GM23248 (cell line): Measurements from ENCODE around the gene ADGRV1. TPM values are rescaled to one million over a fixed set of nuclear protein-coding genes. Genes with fewer than 3 reads are reported as not detected.
A peak's percentile ranks its signal among the peaks of the same experiment; 100 is the strongest.

ENCODE experiments used
- DNase-seq: peaks from one replicate; pipeline ENCODE4 v3.0.0-alpha.2; 2015
- H2AFZ ChIP-seq: fragments of 200-600 bp; sonication (generic); 2 replicates; pipeline ENCODE4 v1.6.1; 2016; ENCODE audit warnings: antibody characterized with exemption
- H3F3A ChIP-seq: fragments of 200-600 bp; sonication (generic); 2 replicates; pipeline ENCODE4 v1.6.1; 2016; ENCODE audit warnings: mild to moderate bottlenecking, antibody characterized with exemption, mixed run types; ENCODE audit not compliant: insufficient read depth
- H3K27ac ChIP-seq: fragments of 200-600 bp; sonication (generic); 2 replicates; pipeline ENCODE4 v1.5.1; 2016; ENCODE audit warnings: mild to moderate bottlenecking
- H3K27me3 ChIP-seq: fragments of 200-600 bp; sonication (generic); replicated peaks from 2 replicates; pipeline ENCODE4 v1.6.1; 2016; ENCODE audit warnings: mild to moderate bottlenecking; ENCODE audit not compliant: insufficient read depth
- H3K36me3 ChIP-seq: fragments of 200-600 bp; sonication (generic); 2 replicates; pipeline ENCODE4 v1.6.1; 2016; ENCODE audit warnings: low read depth, mild to moderate bottlenecking
- H3K4me1 ChIP-seq: fragments of 200-600 bp; sonication (generic); 2 replicates; pipeline ENCODE4 v1.6.1; 2016; ENCODE audit warnings: mild to moderate bottlenecking; ENCODE audit not compliant: insufficient read depth
- H3K4me2 ChIP-seq: fragments of 200-600 bp; sonication (generic); one replicate; pipeline ENCODE4 v1.6.1; 2016; ENCODE audit warnings: mild to moderate bottlenecking; ENCODE audit not compliant: unreplicated experiment
- H3K4me3 ChIP-seq: fragments of 200-600 bp; sonication (generic); 2 replicates; pipeline ENCODE4 v1.5.1; 2016; ENCODE audit warnings: mild to moderate bottlenecking
- H3K79me2 ChIP-seq: fragments of 200-600 bp; sonication (generic); 2 replicates; pipeline ENCODE4 v1.6.1; 2016; ENCODE audit warnings: mild to moderate bottlenecking; ENCODE audit not compliant: insufficient read depth
- H3K9ac ChIP-seq: fragments of 200-600 bp; sonication (generic); 2 replicates; pipeline ENCODE4 v1.6.1; 2016; ENCODE audit warnings: mild to moderate bottlenecking
- H3K9me2 ChIP-seq: fragments of 200-600 bp; sonication (generic); 2 replicates; pipeline ENCODE4 v1.6.1; 2016; ENCODE audit warnings: mixed run types, mild to moderate bottlenecking, moderate library complexity; ENCODE audit not compliant: insufficient read depth
- H3K9me3 ChIP-seq: fragments of 200-600 bp; sonication (generic); one replicate; pipeline ENCODE4 v1.6.1; 2017; ENCODE audit warnings: low read depth
- H4K20me1 ChIP-seq: fragments of 200-600 bp; sonication (generic); 2 replicates; pipeline ENCODE4 v1.6.0; 2016; ENCODE audit not compliant: insufficient read depth
- EZH2 ChIP-seq: fragments of 200-600 bp; sonication (generic); IDR thresholded peaks from 2 replicates; pipeline ENCODE4 v1.6.1; 2018; ENCODE audit warnings: antibody characterized with exemption, mild to moderate bottlenecking; ENCODE audit not compliant: insufficient read depth, poor library complexity, severe bottlenecking
- EZH2phosphoT487 ChIP-seq: fragments of 200-600 bp; sonication (generic); IDR thresholded peaks from 2 replicates; pipeline ENCODE4 v1.6.1; 2018; ENCODE audit warnings: antibody characterized with exemption, moderate library complexity, mild to moderate bottlenecking, low read depth; ENCODE audit not compliant: insufficient read depth
- WGBS, 2 experiments: methylation state at CpG; one replicate each; pipeline ENCODE4 v1.1.6; 2015 to 2017; ENCODE audit warnings: low lambda C conversion rate in 2 of 2, low coverage in 1 of 2; ENCODE audit errors: missing lambda C conversion rate in 2 of 2; 5-methylcytosine and 5-hydroxymethylcytosine counted together
- in situ Hi-C: fragments of 300-500 bp; cut with MboI; formaldehyde crosslinking; loops from 2 replicates; pipeline ENCODE4 v1.15.0; 2020
- polyA plus RNA-seq: library from polyadenylated mRNA; unstranded; fragments of >200 nt; fragmentation: Nextera tagmentation; extraction: Ambion mirVana; gene quantifications from 2 replicates; pipeline ENCODE4 v1.2.1, GENCODE V29; 2016
- total RNA-seq: library from RNA; depleted of rRNA; stranded (reverse); fragments of >200 nt; shearing (Covaris generic); gene quantifications from 2 replicates; pipeline ENCODE4 v1.2.3, GENCODE V29; 2014

ADGRV1 gene
- total and polyA plus RNA-seq, 2 experiments from 2014 or later, result not detected

GRCh38 chr5:91189480-91190313, 631.1 kb downstream of the ADGRV1 start:
- Histone ChIP-seq H3K9me3 (no peaks in the 10 kb centered on the region), H3K27me3 (no peaks in the 10 kb centered on the region), H3K4me2 (peak overlapping the region; percentile 73), H4K20me1 (no peaks in the 10 kb centered on the region), H3K4me1 (peaks cover 14% of the 10 kb centered on the region), H3K27ac (peak overlapping the region; percentile 82), H3K36me3 (no peaks in the 10 kb centered on the region), H2AFZ (peak overlapping the region; percentile 79), H3K9ac (peak overlapping the region; percentile 76), H3F3A (peaks cover 12% of the 10 kb centered on the region), H3K79me2 (no peaks in the 10 kb centered on the region), H3K9me2 (no peaks in the 10 kb centered on the region), H3K4me3 (peak overlapping the region; percentile 60)
- DNase-seq, result peak; percentile 95
- 7 to 8% methylated on average over 8 of the region's 8 CpGs for WGBS, 2 experiments
- TF ChIP-seq EZH2phosphoT487 (no peak), EZH2 (no peak)
- in situ Hi-C loops, result no loop called here

GRCh38 chr5:91190314-91190690, 631.7 kb downstream of the ADGRV1 start:
- Histone ChIP-seq H3F3A (peaks cover 12% of the 10 kb centered on the region), H4K20me1 (no peaks in the 10 kb centered on the region), H3K9ac (peak overlapping the region; percentile 76), H2AFZ (peak overlapping the region; percentile 79), H3K36me3 (no peaks in the 10 kb centered on the region), H3K9me3 (no peaks in the 10 kb centered on the region), H3K27me3 (no peaks in the 10 kb centered on the region), H3K4me2 (peak overlapping the region; percentile 73), H3K27ac (peak overlapping the region; percentile 82), H3K79me2 (no peaks in the 10 kb centered on the region), H3K4me3 (peak overlapping the region; percentile 60), H3K9me2 (no peaks in the 10 kb centered on the region), H3K4me1 (peaks cover 14% of the 10 kb centered on the region)
- TF ChIP-seq EZH2, result no peak
- no peak for TF ChIP-seq EZH2phosphoT487
- no peak for DNase-seq
- WGBS, 2 experiments, result 4 to 15% methylated on average over 3 of the region's 3 CpGs
- in situ Hi-C loops, result no loop called here

GRCh38 chr5:91194824-91195381, 636.3 kb downstream of the ADGRV1 start:
- peaks cover 8% of the 10 kb centered on the region for H3K4me1 ChIP-seq
- no peak overlapping the region for H3K27ac ChIP-seq
- H3K9me3 ChIP-seq, result no peaks in the 10 kb centered on the region
- peaks cover 12% of the 10 kb centered on the region for H3F3A ChIP-seq
- H3K79me2 ChIP-seq, result no peaks in the 10 kb centered on the region
- no peak overlapping the region for H2AFZ ChIP-seq
- H3K36me3 ChIP-seq, result no peaks in the 10 kb centered on the region
- 90 to 95% methylated on average over 8 of the region's 8 CpGs for WGBS, 2 experiments
- H4K20me1 ChIP-seq, result no peaks in the 10 kb centered on the region
- in situ Hi-C loops, result no loop called here
- no peak for DNase-seq
- no peak overlapping the region for H3K9ac ChIP-seq
- no peak overlapping the region for H3K4me3 ChIP-seq
- no peaks in the 10 kb centered on the region for H3K27me3 ChIP-seq
- TF ChIP-seq EZH2phosphoT487, result no peak
- no peak for TF ChIP-seq EZH2
- no peaks in the 10 kb centered on the region for H3K9me2 ChIP-seq
- H3K4me2 ChIP-seq, result no peak overlapping the region

- H3K36me3 ChIP-seq, result no peaks in the 10 kb centered on the region
- H3K79me2 ChIP-seq, result no peaks in the 10 kb centered on the region
- no peaks in the 10 kb centered on the region for H3K9me3 ChIP-seq
- no peaks in the 10 kb centered on the region for H3K4me1 ChIP-seq
- H3K27ac ChIP-seq, result no peak overlapping the region
- no peak overlapping the region for H3K4me3 ChIP-seq
- no peak overlapping the region for H3K4me2 ChIP-seq
- DNase-seq, result no peak
- H3K9ac ChIP-seq, result no peak overlapping the region
- 79 to 83% methylated on average over 2 of the region's 2 CpGs for WGBS, 2 experiments
- H3F3A ChIP-seq, result no peaks in the 10 kb centered on the region
- H3K27me3 ChIP-seq, result no peaks in the 10 kb centered on the region
- in situ Hi-C loops, result no loop called here
- TF ChIP-seq EZH2, result no peak
- no peak for TF ChIP-seq EZH2phosphoT487
- H4K20me1 ChIP-seq, result no peaks in the 10 kb centered on the region
- no peaks in the 10 kb centered on the region for H3K9me2 ChIP-seq
- no peak overlapping the region for H2AFZ ChIP-seq
Measured at GRCh38 chr5:91200692-91201091, 642.1 kb downstream of the ADGRV1 start.
